GM12874 (cell line): ENCODE data around the gene OSM.

ENCODE experiments used
- TF ChIP-seq, protein P1 (sequence below): IDR thresholded peaks from 2 replicates; pipeline ENCODE4 v1.5.1; 2011; ENCODE audit warnings: low read depth, mild to moderate bottlenecking, control low read depth, low read length, moderate library complexity; ENCODE audit not compliant: insufficient read depth

Gene OSM

DNA sequence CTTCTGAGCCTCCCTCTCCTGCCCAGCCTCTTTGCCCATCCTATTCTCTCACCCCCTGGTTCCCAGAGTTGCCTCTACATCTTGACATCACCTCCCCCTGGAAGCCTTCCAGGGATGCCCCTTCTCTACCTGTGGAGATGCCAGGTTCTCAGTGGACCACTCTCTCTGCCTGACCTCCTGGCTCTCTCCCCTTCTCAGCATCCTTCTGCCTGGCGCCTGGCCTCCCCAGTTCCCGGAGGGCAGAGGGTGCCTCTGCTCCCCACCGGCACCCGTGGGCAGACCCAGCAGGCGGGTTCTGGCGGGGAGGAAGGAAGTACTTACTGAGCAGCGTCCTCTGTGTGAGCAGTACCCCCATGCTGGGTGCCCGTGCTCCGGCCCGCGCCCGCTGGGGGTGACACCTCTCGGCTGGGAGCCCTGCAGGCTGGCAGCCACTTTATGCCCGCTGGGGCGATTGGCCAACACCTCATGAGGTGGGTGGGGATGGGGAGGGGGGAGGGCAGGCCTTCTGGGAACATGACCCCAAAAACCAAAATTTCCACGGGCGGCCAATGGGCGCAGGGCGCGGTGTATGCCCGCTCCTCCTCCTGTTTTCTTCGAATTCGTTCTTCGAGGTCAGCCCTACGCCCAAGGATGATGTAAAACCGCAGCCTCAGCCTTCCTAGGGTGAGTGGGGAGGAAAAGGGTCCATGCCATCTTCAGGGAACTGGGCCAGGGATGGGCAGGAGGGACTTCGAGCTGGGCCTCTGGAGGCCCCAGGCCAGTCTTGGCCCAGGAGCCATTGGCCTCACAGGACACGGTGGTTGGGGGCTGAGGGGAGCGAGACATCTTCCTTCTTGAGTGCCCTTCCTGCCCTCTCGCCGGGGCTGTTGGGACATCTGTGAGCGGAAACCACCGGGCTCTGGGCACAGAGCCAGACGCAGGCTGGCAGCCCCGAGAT, at the start of gene OSM:
TSS of gene OSM (minus strand) at position 407 of the 937 bp plus-strand sequence. CDS start at position 355, 52 bp downstream.
- TF ChIP-seq, protein P1, sequence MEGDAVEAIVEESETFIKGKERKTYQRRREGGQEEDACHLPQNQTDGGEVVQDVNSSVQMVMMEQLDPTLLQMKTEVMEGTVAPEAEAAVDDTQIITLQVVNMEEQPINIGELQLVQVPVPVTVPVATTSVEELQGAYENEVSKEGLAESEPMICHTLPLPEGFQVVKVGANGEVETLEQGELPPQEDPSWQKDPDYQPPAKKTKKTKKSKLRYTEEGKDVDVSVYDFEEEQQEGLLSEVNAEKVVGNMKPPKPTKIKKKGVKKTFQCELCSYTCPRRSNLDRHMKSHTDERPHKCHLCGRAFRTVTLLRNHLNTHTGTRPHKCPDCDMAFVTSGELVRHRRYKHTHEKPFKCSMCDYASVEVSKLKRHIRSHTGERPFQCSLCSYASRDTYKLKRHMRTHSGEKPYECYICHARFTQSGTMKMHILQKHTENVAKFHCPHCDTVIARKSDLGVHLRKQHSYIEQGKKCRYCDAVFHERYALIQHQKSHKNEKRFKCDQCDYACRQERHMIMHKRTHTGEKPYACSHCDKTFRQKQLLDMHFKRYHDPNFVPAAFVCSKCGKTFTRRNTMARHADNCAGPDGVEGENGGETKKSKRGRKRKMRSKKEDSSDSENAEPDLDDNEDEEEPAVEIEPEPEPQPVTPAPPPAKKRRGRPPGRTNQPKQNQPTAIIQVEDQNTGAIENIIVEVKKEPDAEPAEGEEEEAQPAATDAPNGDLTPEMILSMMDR = no peak

- TF ChIP-seq, protein P1 = no peak
Measured at GRCh38 chr22:30315962-30316576, 49.4 kb upstream of the OSM start.

DNA sequence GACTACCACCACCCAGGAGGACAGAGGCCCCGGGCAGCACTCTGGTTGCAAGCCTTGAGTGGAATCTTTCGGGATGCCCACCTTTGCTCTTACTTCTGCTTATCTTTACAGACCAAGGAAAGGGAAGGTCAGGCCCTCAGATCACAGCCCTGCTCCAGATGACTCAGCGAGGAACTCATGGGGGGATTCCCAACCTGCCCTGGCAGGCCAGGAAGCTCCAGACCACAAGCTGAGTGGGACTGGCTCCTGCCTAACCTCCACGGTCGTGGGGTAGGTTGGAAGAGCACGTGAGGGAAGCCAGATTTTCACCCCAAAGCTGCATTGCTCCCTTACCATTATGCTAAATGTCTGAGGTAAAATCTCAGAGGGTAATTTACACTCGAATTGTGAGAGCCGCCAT, 48.3 kb upstream of the OSM start:
- TF ChIP-seq, protein P1 = no peak

- TF ChIP-seq, protein P1 = no peak
Measured at GRCh38 chr22:30313527-30314363, 47.1 kb upstream of the OSM start.

DNA sequence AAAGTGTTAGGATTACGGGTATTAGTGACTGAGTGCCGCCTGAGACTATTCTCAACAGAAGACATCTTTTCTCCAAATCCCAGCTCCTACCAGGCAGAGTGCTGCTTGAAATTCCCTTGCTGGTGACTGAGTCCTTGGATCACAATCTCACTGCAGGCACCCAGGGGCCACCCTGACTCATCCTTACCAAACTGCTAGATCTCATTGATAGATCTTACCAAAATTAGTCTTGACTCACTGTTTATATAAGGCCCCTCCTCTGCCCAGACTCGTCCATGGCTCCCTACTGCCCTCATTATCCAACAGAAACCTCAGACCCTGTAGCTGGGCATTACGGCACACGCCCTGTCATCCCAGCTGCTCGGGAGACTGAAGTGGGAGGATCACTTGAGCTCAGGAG, 45.4 kb upstream of the OSM start:
- TF ChIP-seq, protein P1 = no peak

DNA sequence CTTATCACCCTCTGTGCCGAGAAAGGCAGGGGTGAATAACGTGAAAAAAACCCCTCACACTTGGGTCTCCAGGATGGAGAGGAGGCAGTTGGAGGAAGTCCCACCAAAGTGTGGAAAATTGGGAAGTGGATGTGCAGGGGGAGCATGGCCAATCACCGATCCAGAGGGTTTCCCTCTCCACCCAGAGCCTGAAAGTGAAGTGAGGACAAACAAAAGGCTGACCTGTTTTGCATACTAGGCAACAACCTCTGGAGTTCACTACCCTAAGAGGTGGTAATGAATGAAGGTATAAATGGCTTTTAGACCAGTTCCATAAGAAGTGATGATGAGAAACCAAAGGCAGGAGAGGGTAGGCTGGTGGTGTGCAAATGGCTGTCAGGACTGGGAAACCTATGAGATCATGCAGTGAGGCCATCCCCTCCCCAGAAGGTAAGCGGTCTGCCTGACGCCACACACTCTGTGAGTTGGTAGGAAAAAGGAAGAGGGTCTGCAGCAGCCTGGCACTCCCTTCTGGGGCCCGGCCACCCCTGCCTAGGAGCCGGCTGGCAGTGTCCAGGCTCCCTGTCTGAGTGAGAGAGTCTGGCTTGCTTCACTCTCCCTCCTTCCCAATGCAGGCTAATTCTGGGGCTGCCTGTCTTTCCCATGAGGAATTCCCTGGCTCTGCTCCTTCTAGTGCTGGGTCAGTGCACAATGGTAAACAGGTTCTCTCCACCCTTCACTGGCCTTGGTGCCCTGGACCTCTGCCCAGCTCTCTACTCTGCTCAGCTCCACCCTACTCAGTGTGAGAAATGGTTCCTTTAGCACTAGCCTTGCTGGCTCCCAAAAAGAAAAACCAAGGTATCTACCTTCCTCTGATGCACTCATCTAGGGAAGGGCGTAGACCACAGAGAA, 44.5 kb upstream of the OSM start:
- TF ChIP-seq, protein P1 = no peak
